Esophagus squamous epithelium (tissue), 5 donors: Measurements from ENCODE around the gene SOS1. TPM values are rescaled to one million over a fixed set of nuclear protein-coding genes. Genes with fewer than 3 reads are reported as not detected.

ENCODE experiments used
- DNase-seq: peaks from one replicate; lab custom pipeline; 2025; lab: John Stamatoyannopoulos, UW
- H3K27ac ChIP-seq, 4 donors: fragments of 200-600 bp; sonication (generic); one replicate each; pipeline ENCODE4 v1.5.1; 2016 to 2019; ENCODE audit warnings: mild to moderate bottlenecking in 1 of 4
- H3K27me3 ChIP-seq, 4 donors: fragments of 200-600 bp; sonication (generic); 1 replicate in 3 of 4; 2 replicates in 1 of 4; pipeline versions ENCODE4 v1.5.1 to v1.6.0; 2017 to 2021; ENCODE audit warnings: antibody characterized with exemption in 1 of 4
- H3K36me3 ChIP-seq, 3 donors: fragments of 200-600 bp; sonication (generic); one replicate each; pipeline ENCODE4 v1.5.1; 2016 to 2019
- H3K4me1 ChIP-seq, 3 donors: fragments of 200-600 bp; sonication (generic); one replicate each; pipeline ENCODE4 v1.5.1; 2017 to 2019
- H3K4me3 ChIP-seq, 4 donors: fragments of 200-600 bp; sonication (generic); 1 replicate in 3 of 4; 2 replicates in 1 of 4; pipeline ENCODE4 v1.5.1; 2016 to 2019; ENCODE audit warnings: mild to moderate bottlenecking in 2 of 4, moderate library complexity in 1 of 4
- H3K9me3 ChIP-seq, 3 donors: fragments of 200-600 bp; sonication (generic); one replicate each; pipeline ENCODE4 v1.5.1; 2016 to 2019
- CTCF ChIP-seq, 6 experiments: fragments of 450-650 bp in 4 of 6; fragments of 200-600 bp in 2 of 6; sonication (generic) in 2 of 6; IDR thresholded peaks; one replicate each; pipeline ENCODE4 v1.5.1; 2016 to 2019; ENCODE audit warnings: antibody characterized with exemption in 6 of 6, mild to moderate bottlenecking in 4 of 6, moderate library complexity in 4 of 6
- POLR2A ChIP-seq, 4 donors: fragments of 450-650 bp; IDR thresholded peaks; one replicate each; pipeline ENCODE4 v1.6.1; 2017; ENCODE audit warnings: antibody characterized with exemption in 4 of 4, mild to moderate bottlenecking in 4 of 4, moderate library complexity in 3 of 4
- WGBS, 2 donors: methylation state at CpG; one replicate each; pipeline ENCODE4 v1.1.5; 2018; 5-methylcytosine and 5-hydroxymethylcytosine counted together
- intact Hi-C: fragments of 100-400 bp; cut with DNase I; formaldehyde crosslinking; loops from one replicate; pipeline ENCODE4 v1.15.0; 2022
- total RNA-seq, 4 donors: library from RNA; depleted of rRNA; stranded (reverse); fragments of >200 nt; gene quantifications; one replicate each; pipeline ENCODE4 v1.1.0, GENCODE V29; 2016
- donor health status: DM: yes; HTN: yes; CAD: no.

The SOS1 gene
- total RNA-seq, 4 donors from 2014 or later = 15.1 to 48.2 (median 27.8) TPM

GRCh38 chr2:39094717-39095363, 26.0 kb downstream of the SOS1 start:
- Histone ChIP-seq H3K36me3 (peaks cover 0 to 6% (median 0%) of the 10 kb centered on the region in 3 donors), H3K9me3 (no peaks in the 10 kb centered on the region), H3K27ac (no peak overlapping the region), H3K4me3 (no peak overlapping the region), H3K27me3 (no peaks in the 10 kb centered on the region), H3K4me1 (peaks cover 0 to 39% (median 3%) of the 10 kb centered on the region in 3 donors)
- intact Hi-C loops = no loop called here
- DNase-seq = no peak
- 47 to 54% methylated on average over 1 of the region's 1 CpG for WGBS, 2 donors
- no peak for TF ChIP-seq POLR2A (IDR thresholded peaks at IDR 0.05)
- TF ChIP-seq CTCF (IDR thresholded peaks at IDR 0.05) = no peak

GRCh38 chr2:39093218-39093898, 27.5 kb downstream of the SOS1 start:
- peaks cover 0 to 29% (median 3%) of the 10 kb centered on the region in 3 donors for H3K4me1 ChIP-seq
- WGBS, 2 donors = 60 to 66% methylated on average over 3 of the region's 3 CpGs

GRCh38 chr2:39091543-39091942, 29.3 kb downstream of the SOS1 start:
- Histone ChIP-seq H3K4me3 (no peak overlapping the region), H3K27ac (no peak overlapping the region), H3K4me1 (peaks cover 0 to 24% (median 3%) of the 10 kb centered on the region in 3 donors), H3K36me3 (peaks cover 0 to 6% (median 0%) of the 10 kb centered on the region in 3 donors), H3K9me3 (no peaks in the 10 kb centered on the region), H3K27me3 (no peaks in the 10 kb centered on the region)
- 83 to 90% methylated on average over 4 of the region's 4 CpGs for WGBS, 2 donors
- no peak for TF ChIP-seq CTCF (IDR thresholded peaks at IDR 0.05)
- no peak for TF ChIP-seq POLR2A (IDR thresholded peaks at IDR 0.05)
- no peak for DNase-seq
- intact Hi-C loops = no loop called here

More at GRCh38 chr2:39093218-39093898, 27.5 kb downstream of the SOS1 start:
- peaks cover 0 to 6% (median 0%) of the 10 kb centered on the region in 3 donors for H3K36me3 ChIP-seq
- intact Hi-C loops = no loop called here
- no peaks in the 10 kb centered on the region for H3K27me3 ChIP-seq
- H3K4me3 ChIP-seq = no peak overlapping the region
- H3K9me3 ChIP-seq = no peaks in the 10 kb centered on the region
- H3K27ac ChIP-seq = no peak overlapping the region
- no peak for DNase-seq
- no peak for TF ChIP-seq CTCF (IDR thresholded peaks at IDR 0.05)
- no peak for TF ChIP-seq POLR2A (IDR thresholded peaks at IDR 0.05)

- intact Hi-C loops = no loop called here
- Histone ChIP-seq H3K27ac (no peak overlapping the region), H3K27me3 (no peaks in the 10 kb centered on the region), H3K36me3 (peaks cover 0 to 6% (median 0%) of the 10 kb centered on the region in 3 donors), H3K4me3 (no peak overlapping the region), H3K9me3 (no peaks in the 10 kb centered on the region), H3K4me1 (peaks cover 0 to 24% (median 3%) of the 10 kb centered on the region in 3 donors)
- WGBS, 2 donors = 94 to 100% methylated on average over 3 of the region's 3 CpGs
- DNase-seq = no peak
- no peak for TF ChIP-seq CTCF (IDR thresholded peaks at IDR 0.05)
- TF ChIP-seq POLR2A (IDR thresholded peaks at IDR 0.05) = no peak
These were observed 29.8 kb downstream of the SOS1 start for GRCh38 chr2:39091063-39091462.

GRCh38 chr2:39080152-39080551, 40.7 kb downstream of the SOS1 start:
- intact Hi-C loops = no loop called here
- Histone ChIP-seq H3K27ac (no peak overlapping the region), H3K9me3 (no peaks in the 10 kb centered on the region), H3K36me3 (no peaks in the 10 kb centered on the region), H3K27me3 (no peaks in the 10 kb centered on the region), H3K4me1 (peaks cover 0 to 6% (median 0%) of the 10 kb centered on the region in 3 donors), H3K4me3 (no peak overlapping the region)
- 97 to 100% methylated on average over 5 of the region's 5 CpGs for WGBS, 2 donors
- DNase-seq = no peak
- TF ChIP-seq CTCF (IDR thresholded peaks at IDR 0.05) (no peak), POLR2A (IDR thresholded peaks at IDR 0.05) (no peak)
